Adrenal gland (tissue), 5 donors: Measurements from ENCODE around the gene EID2B.

Experiments used
- CTCF ChIP-seq, 6 experiments: fragments of 450-650 bp in 4 of 6; fragments of 200-600 bp in 2 of 6; sonication (generic) in 1 of 6; IDR thresholded peaks; 1 replicate in 5 of 6; 2 replicates in 1 of 6; pipeline versions ENCODE4 v1.5.1 to v1.8.0; 2016 to 2021; ENCODE audit warnings: antibody characterized with exemption in 6 of 6, mild to moderate bottlenecking in 2 of 6, moderate library complexity in 1 of 6
- POLR2A ChIP-seq, 2 donors: fragments of 450-650 bp; IDR thresholded peaks; one replicate each; pipeline ENCODE4 v1.6.1; 2017; ENCODE audit warnings: antibody characterized with exemption in 2 of 2, mild to moderate bottlenecking in 2 of 2, moderate library complexity in 1 of 2
- donor health status: DM: no; HTN: no; CAD: no.

GRCh38 chr19:39544226-39544903 is 11.7 kb upstream of the EID2B start:
- TF ChIP-seq CTCF (IDR thresholded peaks at IDR 0.05) (no peak), POLR2A (IDR thresholded peaks at IDR 0.05) (no peak)
